Neutrophil (primary cell): Measurements from ENCODE around the gene ATPAF2.

Source experiments
- H3K27ac ChIP-seq: fragments of 200-600 bp; sonication (generic); 2 replicates; pipeline ENCODE4 v1.5.1; 2016; ENCODE audit warnings: mild to moderate bottlenecking, moderate library complexity
- H3K27me3 ChIP-seq: fragments of 200-600 bp; sonication (generic); 2 replicates; pipeline ENCODE4 v1.6.0; 2016; ENCODE audit warnings: mild to moderate bottlenecking
- H3K36me3 ChIP-seq: fragments of 200-600 bp; sonication (generic); 2 replicates; pipeline ENCODE4 v1.5.1; 2017
- H3K4me1 ChIP-seq, 2 experiments: fragments of 200-600 bp in 1 of 2; sonication (generic) in 1 of 2; 1 replicate in 1 of 2; 2 replicates in 1 of 2; pipeline versions ENCODE4 v1.5.1 to v1.6.1; 2013 to 2016; ENCODE audit warnings: low read depth in 1 of 2, low read length in 1 of 2, mild to moderate bottlenecking in 1 of 2, moderate library complexity in 1 of 2; ENCODE audit not compliant: control insufficient read depth in 1 of 2, insufficient read depth in 1 of 2
- H3K4me3 ChIP-seq, 2 experiments: fragments of 200-600 bp in 1 of 2; sonication (generic) in 1 of 2; 1 replicate in 1 of 2; 2 replicates in 1 of 2; pipeline ENCODE4 v1.5.1; 2013 to 2016; ENCODE audit warnings: low read depth in 1 of 2, low read length in 1 of 2, mild to moderate bottlenecking in 1 of 2, moderate library complexity in 1 of 2
- H3K9me3 ChIP-seq: fragments of 200-600 bp; sonication (generic); 2 replicates; pipeline ENCODE4 v1.5.1; 2016
- TF ChIP-seq, protein P1 (sequence below): fragments of 200-600 bp; sonication (generic); IDR thresholded peaks from 2 replicates; pipeline ENCODE4 v1.5.1; 2016; ENCODE audit warnings: antibody characterized with exemption

The ATPAF2 gene

DNA sequence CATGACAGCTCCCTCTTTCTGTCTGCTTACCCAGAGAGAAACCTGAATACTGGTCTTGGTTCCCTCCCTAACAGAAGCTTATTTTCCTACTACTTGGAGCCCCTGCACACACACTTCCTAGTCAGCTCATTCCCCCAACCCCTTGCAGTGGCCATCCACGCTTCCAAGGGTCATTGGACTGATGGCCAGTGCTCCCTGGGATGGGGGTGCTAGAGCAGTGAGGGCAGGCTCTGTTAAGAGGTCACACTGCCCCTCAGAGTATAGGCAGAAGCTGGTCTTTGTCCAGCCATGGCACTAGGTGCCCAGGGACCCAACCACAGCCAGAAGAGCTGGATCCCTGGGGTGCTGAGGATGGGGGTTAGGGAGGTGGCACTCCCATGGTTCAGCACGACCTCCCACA is 53.8 kb downstream of the ATPAF2 start:
- no peak overlapping the region for H3K4me3 ChIP-seq
- TF ChIP-seq, protein P1, sequence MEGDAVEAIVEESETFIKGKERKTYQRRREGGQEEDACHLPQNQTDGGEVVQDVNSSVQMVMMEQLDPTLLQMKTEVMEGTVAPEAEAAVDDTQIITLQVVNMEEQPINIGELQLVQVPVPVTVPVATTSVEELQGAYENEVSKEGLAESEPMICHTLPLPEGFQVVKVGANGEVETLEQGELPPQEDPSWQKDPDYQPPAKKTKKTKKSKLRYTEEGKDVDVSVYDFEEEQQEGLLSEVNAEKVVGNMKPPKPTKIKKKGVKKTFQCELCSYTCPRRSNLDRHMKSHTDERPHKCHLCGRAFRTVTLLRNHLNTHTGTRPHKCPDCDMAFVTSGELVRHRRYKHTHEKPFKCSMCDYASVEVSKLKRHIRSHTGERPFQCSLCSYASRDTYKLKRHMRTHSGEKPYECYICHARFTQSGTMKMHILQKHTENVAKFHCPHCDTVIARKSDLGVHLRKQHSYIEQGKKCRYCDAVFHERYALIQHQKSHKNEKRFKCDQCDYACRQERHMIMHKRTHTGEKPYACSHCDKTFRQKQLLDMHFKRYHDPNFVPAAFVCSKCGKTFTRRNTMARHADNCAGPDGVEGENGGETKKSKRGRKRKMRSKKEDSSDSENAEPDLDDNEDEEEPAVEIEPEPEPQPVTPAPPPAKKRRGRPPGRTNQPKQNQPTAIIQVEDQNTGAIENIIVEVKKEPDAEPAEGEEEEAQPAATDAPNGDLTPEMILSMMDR, result no peak
- no peaks in the 10 kb centered on the region for H3K27me3 ChIP-seq
- H3K4me1 ChIP-seq, result no peaks in the 10 kb centered on the region
- H3K36me3 ChIP-seq, result no peaks in the 10 kb centered on the region
- no peak overlapping the region for H3K27ac ChIP-seq
- H3K9me3 ChIP-seq, result no peaks in the 10 kb centered on the region

DNA sequence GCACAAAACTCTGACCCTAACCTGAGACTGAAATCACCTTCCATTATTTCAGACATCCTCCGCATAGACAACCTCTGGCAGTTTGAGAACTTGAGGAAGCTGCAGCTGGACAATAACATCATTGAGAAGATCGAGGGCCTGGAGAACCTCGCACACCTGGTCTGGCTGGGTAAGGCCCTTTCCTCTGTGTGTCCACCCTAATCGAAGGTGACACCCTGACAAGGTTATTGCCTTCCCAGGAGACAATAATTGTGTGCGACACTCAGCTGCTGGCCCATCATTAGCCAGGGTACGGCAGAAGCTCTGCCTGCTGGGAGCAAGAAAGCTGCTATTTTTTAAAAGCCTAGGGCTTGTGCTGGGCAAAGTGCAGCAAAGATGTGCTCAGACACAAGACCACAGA is 55.2 kb downstream of the ATPAF2 start:
- H3K4me1 ChIP-seq, result peaks cover 7 to 8% of the 10 kb centered on the region in 2 experiments
- TF ChIP-seq, protein P1, result no peak
- no peaks in the 10 kb centered on the region for H3K9me3 ChIP-seq
- H3K27ac ChIP-seq, result no peak overlapping the region
- no peak overlapping the region for H3K4me3 ChIP-seq
- H3K27me3 ChIP-seq, result no peaks in the 10 kb centered on the region
- no peaks in the 10 kb centered on the region for H3K36me3 ChIP-seq

GRCh38 chr17:17983376-17983775 is 55.6 kb downstream of the ATPAF2 start:
- no peaks in the 10 kb centered on the region for H3K36me3 ChIP-seq

GRCh38 chr17:17982801-17983200 is 56.2 kb downstream of the ATPAF2 start:
- TF ChIP-seq, protein P1, result no peak
- H3K27me3 ChIP-seq, result no peaks in the 10 kb centered on the region
- H3K9me3 ChIP-seq, result no peaks in the 10 kb centered on the region

More at GRCh38 chr17:17983376-17983775, 55.6 kb downstream of the ATPAF2 start:
- H3K4me3 ChIP-seq, result no peak overlapping the region
- TF ChIP-seq, protein P1, result no peak
- H3K27ac ChIP-seq, result no peak overlapping the region
- H3K9me3 ChIP-seq, result no peaks in the 10 kb centered on the region
- H3K4me1 ChIP-seq, result peaks cover 11 to 12% of the 10 kb centered on the region in 2 experiments
- no peaks in the 10 kb centered on the region for H3K27me3 ChIP-seq

DNA sequence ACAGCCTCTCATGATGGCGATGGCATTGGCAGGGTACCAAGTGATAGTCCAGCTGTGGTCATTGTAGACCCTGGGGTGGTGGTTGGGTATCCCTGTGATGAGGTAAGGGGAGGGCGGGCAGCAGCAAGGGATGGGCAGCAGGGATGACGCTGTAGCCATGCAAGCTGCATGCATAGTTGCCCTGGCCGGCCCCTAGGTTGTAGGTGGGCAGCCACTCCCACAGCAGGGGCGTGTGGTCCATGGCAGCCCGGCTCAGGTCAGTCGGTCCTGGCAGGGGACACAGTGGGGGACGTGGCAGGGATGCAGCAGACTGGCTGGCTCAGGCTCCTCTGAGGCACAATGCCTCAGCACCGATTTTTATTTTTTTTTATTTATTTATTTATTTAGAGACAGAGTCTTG is 57.6 kb downstream of the ATPAF2 start:
- no peaks in the 10 kb centered on the region for H3K27me3 ChIP-seq
- H3K4me1 ChIP-seq, result peaks cover 14 to 21% of the 10 kb centered on the region in 2 experiments
- no peaks in the 10 kb centered on the region for H3K9me3 ChIP-seq
- TF ChIP-seq, protein P1, result no peak
- H3K4me3 ChIP-seq, result no peak overlapping the region
- no peak overlapping the region for H3K27ac ChIP-seq
- H3K36me3 ChIP-seq, result no peaks in the 10 kb centered on the region

More at GRCh38 chr17:17982801-17983200, 56.2 kb downstream of the ATPAF2 start:
- Histone ChIP-seq H3K27ac (no peak overlapping the region), H3K4me1 (peaks cover 14 to 15% of the 10 kb centered on the region in 2 experiments), H3K4me3 (no peak overlapping the region), H3K36me3 (no peaks in the 10 kb centered on the region)

- Histone ChIP-seq H3K4me1 (peaks cover 30 to 36% of the 10 kb centered on the region in 2 experiments), H3K27ac (peak overlapping the region; percentile 75), H3K4me3 (no peak overlapping the region), H3K36me3 (no peaks in the 10 kb centered on the region), H3K27me3 (no peaks in the 10 kb centered on the region), H3K9me3 (no peaks in the 10 kb centered on the region)
- TF ChIP-seq, protein P1, result no peak
Measured at GRCh38 chr17:17979778-17980177, 59.2 kb downstream of the ATPAF2 start.
